HG03565 (cell line): ENCODE data around the gene OVCH1.
"Not testable (repeated sequence)": the region's sequence is repeated elsewhere in the genome, so short reads cannot be mapped to it uniquely, and the experiment has no call there.

Source experiments
- ATAC-seq: cut with Tn5 transposase; IDR thresholded peaks from one replicate; pipeline ENCODE4 v1.9.1; 2021; ENCODE audit warnings: mild to moderate bottlenecking, moderate library complexity; ENCODE audit not compliant: unreplicated experiment

The OVCH1 gene

GRCh38 chr12:29505122-29505521, 7.6 kb upstream of the OVCH1 start:
- no peak for ATAC-seq

DNA sequence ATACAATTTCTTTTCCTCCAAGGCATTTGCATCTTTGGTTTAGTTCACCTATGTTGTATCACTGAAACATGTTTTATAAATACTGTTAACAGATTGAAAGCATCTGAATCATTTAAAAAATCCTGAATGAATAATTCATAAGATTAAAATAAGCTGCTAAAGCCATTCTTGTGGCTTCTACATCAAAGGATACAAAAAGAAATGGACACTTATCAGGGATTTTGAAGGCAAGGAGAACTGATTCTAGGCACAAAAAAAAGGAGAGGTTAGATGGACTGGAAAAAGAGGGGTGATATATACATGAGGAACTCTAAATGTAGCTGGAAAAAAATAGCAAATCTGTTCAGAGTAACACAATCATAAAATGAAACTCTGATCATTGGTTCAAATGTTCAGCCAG, 5.8 kb upstream of the OVCH1 start:
- no peak for ATAC-seq

- no peak for ATAC-seq
Observed at GRCh38 chr12:29499235-29499634, 1.7 kb upstream of the OVCH1 start.

GRCh38 chr12:29492891-29493290, 4.6 kb downstream of the OVCH1 start:
- no peak for ATAC-seq

DNA sequence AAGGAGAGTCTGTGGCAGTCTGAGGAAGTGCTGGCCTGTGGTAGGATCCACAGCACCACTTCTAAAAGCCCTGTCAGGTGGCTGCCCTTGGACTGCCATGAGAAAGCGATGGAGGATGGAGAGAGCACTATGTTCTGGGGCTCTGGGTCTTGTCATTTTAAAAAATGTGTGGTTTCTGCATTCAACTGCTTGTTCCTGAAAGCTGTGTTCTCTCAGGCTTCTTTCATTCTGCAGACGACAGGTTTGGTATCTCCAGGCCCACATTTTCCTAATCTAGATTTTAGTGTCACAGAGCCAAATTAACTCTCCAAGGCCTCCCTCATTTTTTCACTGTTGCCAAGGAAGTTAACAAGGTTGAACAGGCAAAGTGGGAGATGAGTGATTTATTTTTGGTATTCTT, 10.5 kb downstream of the OVCH1 start:
- ATAC-seq = no peak

GRCh38 chr12:29463198-29463597, 34.3 kb downstream of the OVCH1 start:
- ATAC-seq = no peak

DNA sequence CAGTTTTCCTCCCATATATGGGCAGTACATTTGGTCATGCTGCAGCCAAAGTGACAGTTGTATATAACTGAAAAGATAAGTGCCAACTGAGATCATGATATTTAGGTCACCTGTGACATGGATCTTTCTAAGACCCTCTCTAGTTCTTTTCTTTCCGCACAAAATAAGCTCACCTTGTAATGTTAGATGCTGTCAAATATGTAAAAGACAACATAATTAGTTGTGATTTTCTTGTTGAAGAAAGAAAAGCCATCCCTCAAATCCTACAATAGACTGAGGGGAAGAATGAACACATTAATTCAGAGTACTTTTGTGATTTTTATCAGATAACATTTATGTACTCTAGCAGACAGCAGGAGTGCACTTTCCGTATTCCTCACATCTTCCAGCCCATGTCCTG, 37.4 kb downstream of the OVCH1 start:
- ATAC-seq = no peak

GRCh38 chr12:29455087-29455486, 42.4 kb downstream of the OVCH1 start:
- ATAC-seq = no peak

- no peak for ATAC-seq
Observed at GRCh38 chr12:29451888-29452287, 45.6 kb downstream of the OVCH1 start.

DNA sequence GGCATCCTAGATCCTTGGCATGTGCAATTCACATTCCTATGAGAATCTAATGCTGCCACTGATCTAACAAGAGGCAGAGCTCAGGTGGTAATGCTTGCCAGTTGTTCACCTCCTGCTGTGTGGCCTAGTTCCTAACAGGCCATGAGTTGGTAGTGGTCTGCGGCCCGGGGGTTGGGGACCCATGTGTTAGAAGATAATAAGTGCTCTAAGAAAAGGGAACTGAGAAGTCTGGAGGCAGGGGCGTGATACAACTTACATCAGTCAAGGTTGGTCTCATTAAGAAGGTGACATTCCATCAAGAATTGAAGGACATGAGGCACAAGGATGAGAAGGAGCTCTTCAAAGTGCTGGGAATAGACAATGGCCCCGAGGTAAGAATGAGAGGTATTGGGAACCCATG, 49.3 kb downstream of the OVCH1 start:
- no peak for ATAC-seq

- no peak for ATAC-seq
Observed at GRCh38 chr12:29447285-29447975, 50.1 kb downstream of the OVCH1 start.

- ATAC-seq = no peak
Observed at GRCh38 chr12:29439506-29439905, 58.0 kb downstream of the OVCH1 start.

DNA sequence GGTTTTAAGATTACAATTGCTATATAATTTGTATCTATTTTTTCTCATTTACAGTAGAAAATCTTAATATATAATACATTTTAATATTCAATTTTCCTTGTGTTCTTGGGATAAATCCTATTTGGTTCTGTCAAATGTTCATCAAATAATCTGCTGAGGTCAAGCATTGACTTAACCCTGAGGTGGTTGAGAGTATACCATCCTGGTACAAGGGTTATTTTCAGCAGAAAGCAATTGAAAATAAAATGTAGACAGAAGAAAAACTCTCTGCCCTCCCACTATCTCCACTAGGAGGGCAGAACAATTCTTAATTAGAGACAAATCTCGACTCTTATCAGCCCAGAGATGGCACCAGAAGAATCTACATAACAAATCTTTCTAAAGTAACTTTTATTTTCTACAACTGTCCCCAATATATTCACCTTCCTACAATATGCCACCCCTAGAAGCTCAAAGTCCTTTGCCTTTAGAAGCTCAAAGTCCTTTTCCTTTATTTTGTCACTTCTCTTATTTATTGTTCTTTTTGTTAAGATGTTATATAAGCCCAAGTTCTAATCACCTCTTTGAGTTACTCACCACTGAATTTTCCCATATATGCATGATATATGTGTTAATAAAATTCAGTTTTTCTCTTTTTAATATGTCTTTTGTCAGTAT, 58.6 kb downstream of the OVCH1 start:
- ATAC-seq = no peak

- no peak for ATAC-seq
Observed at GRCh38 chr12:29437575-29437974, 59.9 kb downstream of the OVCH1 start.

GRCh38 chr12:29436815-29437214, 60.7 kb downstream of the OVCH1 start:
- ATAC-seq = not testable (repeated sequence)

- no peak for ATAC-seq
Observed at GRCh38 chr12:29431513-29431912, 66.0 kb downstream of the OVCH1 start.

DNA sequence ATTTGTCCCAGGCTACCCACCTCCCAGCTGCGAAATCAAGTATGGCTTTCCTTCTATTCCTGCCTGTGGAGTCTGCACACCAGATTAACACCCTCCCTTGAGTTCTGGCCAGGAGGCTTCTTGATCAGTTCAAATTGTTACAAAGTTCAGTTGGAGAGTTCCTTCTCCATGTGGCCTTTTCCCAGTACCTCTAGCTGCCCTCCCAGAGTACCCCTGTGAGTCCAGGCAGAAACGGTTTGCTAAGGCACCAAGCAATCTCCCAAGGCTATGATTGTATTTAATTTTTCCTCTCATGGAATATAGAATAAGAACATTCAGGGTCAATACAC, 66.8 kb downstream of the OVCH1 start:
- no peak for ATAC-seq

DNA sequence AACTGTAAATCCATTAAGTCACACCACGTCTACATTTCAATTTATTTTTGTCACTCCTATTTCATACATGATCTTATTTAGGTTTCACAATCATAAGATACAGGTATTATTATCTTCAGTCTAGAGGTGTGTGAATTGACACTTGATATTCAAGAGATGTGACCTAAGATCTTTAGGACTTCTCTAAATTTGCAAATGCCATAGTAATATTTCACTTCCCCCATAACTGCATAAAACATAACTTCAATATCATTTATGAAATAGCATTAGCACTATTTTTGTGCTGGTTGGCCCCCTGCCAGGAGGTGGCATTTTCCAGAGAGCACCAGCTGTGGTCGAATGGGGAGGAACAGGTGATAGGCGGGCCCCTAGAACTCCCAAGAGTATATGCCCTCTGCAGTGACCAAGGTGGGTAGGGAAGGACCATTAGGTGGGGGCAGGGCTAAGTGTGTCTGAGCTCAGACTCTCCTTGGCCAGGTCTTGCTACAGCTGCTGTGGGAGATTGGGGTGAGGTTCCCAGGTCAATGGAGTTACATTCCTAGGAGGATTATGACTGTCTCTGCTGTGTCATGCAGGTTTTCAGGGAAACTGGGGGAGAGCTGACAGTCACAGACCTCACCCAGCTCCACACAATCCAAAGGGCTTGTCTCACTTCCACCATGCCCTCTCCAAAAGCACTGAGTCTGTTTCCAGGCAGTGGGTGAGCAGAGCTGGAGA, 67.3 kb downstream of the OVCH1 start:
- ATAC-seq = no peak

DNA sequence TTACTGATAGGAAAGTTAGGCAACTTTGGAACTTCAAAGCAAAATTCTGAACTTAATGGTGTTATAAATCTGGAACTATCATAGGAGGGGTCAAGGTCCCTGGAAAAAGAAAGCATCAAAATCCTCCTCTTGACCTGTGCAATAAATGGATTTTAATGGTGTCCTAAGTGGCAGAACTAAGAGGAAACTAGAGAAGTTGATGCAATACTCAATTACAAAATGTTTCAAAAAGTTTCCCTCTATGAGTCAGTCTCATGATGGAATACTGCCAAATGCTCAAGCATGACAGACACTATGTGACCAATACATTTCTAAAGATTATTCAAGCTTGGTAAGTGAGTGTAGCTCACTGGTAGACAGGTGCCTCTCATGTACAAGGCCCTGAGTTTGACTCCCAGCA, 68.9 kb downstream of the OVCH1 start:
- ATAC-seq = peak; percentile 61

- ATAC-seq = peak; percentile 94
Observed at GRCh38 chr12:29427964-29428363, 69.5 kb downstream of the OVCH1 start.

DNA sequence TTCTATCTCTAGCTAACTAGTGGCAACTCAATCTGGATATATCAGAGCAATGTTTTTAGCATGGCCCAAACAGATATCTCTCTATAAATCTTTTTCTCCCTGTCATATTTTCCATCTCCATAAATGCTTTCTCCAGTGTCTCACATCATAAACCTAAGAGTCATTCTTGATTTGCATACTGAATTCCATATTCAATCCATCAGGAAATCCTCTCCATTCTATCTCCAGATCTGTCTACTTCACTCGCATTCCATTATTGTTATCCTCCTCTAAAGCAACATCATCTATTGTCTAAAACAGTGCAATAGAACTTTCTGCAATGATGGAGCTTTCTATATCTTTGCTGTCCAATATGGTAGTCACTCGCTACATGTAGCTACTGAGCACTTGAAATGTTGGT, 71.0 kb downstream of the OVCH1 start:
- ATAC-seq = no peak

DNA sequence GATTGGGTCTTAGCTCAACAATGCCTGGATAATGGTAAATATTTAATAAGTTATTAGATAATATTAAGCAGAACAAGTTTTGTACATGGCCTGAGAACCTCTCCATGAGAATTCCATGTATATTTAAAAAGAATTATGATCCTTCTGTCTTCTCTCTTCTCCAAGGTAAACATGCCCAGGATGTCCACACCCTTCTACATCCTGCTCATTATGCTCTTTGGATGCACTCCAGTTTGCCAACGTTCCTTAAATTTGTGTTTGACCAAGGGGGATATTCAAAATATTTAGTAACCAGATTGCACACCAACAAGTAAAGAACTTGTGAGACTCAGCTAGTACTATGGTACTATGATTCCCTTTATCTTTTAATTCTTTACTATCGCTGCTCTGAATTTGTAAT, 71.8 kb downstream of the OVCH1 start:
- no peak for ATAC-seq
